PC-3 (cell line): ENCODE data around the gene CLRN3. TPM values are rescaled to one million over a fixed set of nuclear protein-coding genes. Genes with fewer than 3 reads are reported as not detected.

Experiments
- ATAC-seq: fragments of 200-7000 bp; cut with Tn5 transposase; 2 replicates; pipeline ENCODE4 v1.9.1; 2020; ENCODE audit warnings: mild to moderate bottlenecking, moderate library complexity
- BruUV-seq: library from RNA; stranded (reverse); fragments of 400-500 nt; replicated peaks from 2 replicates; lab custom pipeline; 2021; lab: Mats Ljungman, UMichigan
- CTCF ChIA-PET: fragments of 300-600 bp; sonication (Branson Sonifier 250); formaldehyde crosslinking; loops from one replicate; lab custom pipeline; 2022; ENCODE audit warnings: antibody characterized with exemption; lab: Charles Lee
- POLR2A ChIA-PET: fragments of 300-600 bp; sonication (Branson Sonifier 250); formaldehyde crosslinking; loops from one replicate; lab custom pipeline; 2022; ENCODE audit warnings: antibody characterized with exemption; ENCODE audit not compliant: unreplicated experiment; lab: Charles Lee
- DNase-seq: peaks from one replicate; pipeline ENCODE4 v3.0.0-alpha.2; 2015
- H2AFZ ChIP-seq: fragments of 300-600 bp; sonication (generic); 2 replicates; pipeline ENCODE4 v1.6.0; 2016; ENCODE audit warnings: antibody characterized with exemption, low read length
- H3F3A ChIP-seq: fragments of 300-600 bp; sonication (generic); one replicate; pipeline ENCODE4 v1.6.0; 2017; ENCODE audit warnings: antibody characterized with exemption, low read length, control low read depth, mild to moderate bottlenecking; ENCODE audit not compliant: unreplicated experiment
- H3K27ac ChIP-seq: fragments of 300-600 bp; sonication (generic); 2 replicates; pipeline ENCODE4 v1.5.1; 2016; ENCODE audit warnings: mild to moderate bottlenecking, low read length
- H3K27me3 ChIP-seq: fragments of 300-600 bp; sonication (generic); 2 replicates; pipeline ENCODE4 v1.6.1; 2016; ENCODE audit warnings: low read length, mixed read lengths
- H3K36me3 ChIP-seq: fragments of 300-600 bp; sonication (generic); 2 replicates; pipeline ENCODE4 v1.6.1; 2016; ENCODE audit warnings: low read depth, mixed run types, low read length, mixed read lengths
- H3K4me1 ChIP-seq: fragments of 300-600 bp; sonication (generic); 2 replicates; pipeline ENCODE4 v1.5.1; 2016; ENCODE audit warnings: low read length; ENCODE audit not compliant: insufficient read depth
- H3K4me2 ChIP-seq: fragments of 300-600 bp; sonication (generic); 2 replicates; pipeline ENCODE4 v1.6.0; 2016; ENCODE audit warnings: low read length
- H3K4me3 ChIP-seq: fragments of 300-600 bp; sonication (generic); 2 replicates; pipeline ENCODE4 v1.5.1; 2016; ENCODE audit warnings: mild to moderate bottlenecking, low read length, mixed read lengths
- H3K79me2 ChIP-seq: fragments of 300-600 bp; sonication (generic); 2 replicates; pipeline ENCODE4 v1.6.1; 2017; ENCODE audit warnings: low read length, mixed read lengths
- H3K9ac ChIP-seq: fragments of 300-600 bp; sonication (generic); 2 replicates; pipeline ENCODE4 v1.6.0; 2016; ENCODE audit warnings: mild to moderate bottlenecking, low read length
- H3K9me2 ChIP-seq: fragments of 300-600 bp; sonication (generic); replicated peaks from 2 replicates; pipeline ENCODE4 v1.6.1; 2016; ENCODE audit warnings: mixed run types, low read length, mixed read lengths
- H3K9me3 ChIP-seq: fragments of 300-600 bp; sonication (generic); 2 replicates; pipeline ENCODE4 v1.6.1; 2016; ENCODE audit warnings: low read length, mixed read lengths
- H4K20me1 ChIP-seq: fragments of 300-600 bp; sonication (generic); 2 replicates; pipeline ENCODE4 v1.6.1; 2016; ENCODE audit warnings: low read length, mixed read lengths
- CTCF ChIP-seq: fragments of 300-600 bp; sonication (generic); conservative IDR thresholded peaks from 2 replicates; pipeline ENCODE4 v1.5.1; 2017; ENCODE audit warnings: antibody characterized with exemption, low read depth, mild to moderate bottlenecking, low read length
- EZH2 ChIP-seq: fragments of 300-600 bp; sonication (generic); IDR thresholded peaks from one replicate; pipeline ENCODE4 v1.6.1; 2017; ENCODE audit warnings: antibody characterized with exemption, mild to moderate bottlenecking, low read length; ENCODE audit not compliant: unreplicated experiment
- EZH2phosphoT487 ChIP-seq: fragments of 300-600 bp; sonication (generic); IDR thresholded peaks from 2 replicates; pipeline ENCODE4 v1.6.1; 2018; ENCODE audit warnings: mild to moderate bottlenecking, antibody characterized with exemption, low read length, borderline replicate concordance
- intact Hi-C: fragments of 100-400 bp; cut with micrococcal nuclease; formaldehyde crosslinking; loops from 2 replicates; pipeline ENCODE4 v1.9.0; 2023
- total RNA-seq: library from RNA; depleted of rRNA; stranded (reverse); fragments of >200 nt; gene quantifications from 2 replicates; pipeline ENCODE4 v1.2.3, GENCODE V29; 2014

Gene CLRN3
- total RNA-seq, 1 experiment from 2014 or later: not detected

- Histone ChIP-seq H4K20me1 (no peaks in the 10 kb centered on the region), H3K27ac (no peak overlapping the region), H3K36me3 (no peaks in the 10 kb centered on the region), H3K27me3 (peaks cover 3% of the 10 kb centered on the region; the same call in 1 of the 2 replicates), H3K9me3 (no peaks in the 10 kb centered on the region), H3F3A (no peaks in the 10 kb centered on the region), H3K9ac (no peak overlapping the region), H3K4me1 (no peaks in the 10 kb centered on the region), H2AFZ (no peak overlapping the region), H3K9me2 (no peaks in the 10 kb centered on the region), H3K79me2 (no peaks in the 10 kb centered on the region), H3K4me3 (no peak overlapping the region), H3K4me2 (no peak overlapping the region)
- BruUV-seq: no TSS peak
- DNase-seq (no peak), ATAC-seq (no peak)
- ChIA-PET POLR2A (no interaction called here), CTCF (interaction anchor here (0.6 kb wide), 1 partner anchor 139 kb away, joined by 3 read pairs; no protein-coding TSS in a partner anchor)
- intact Hi-C loops: loop anchor here (2.0 kb wide), 1 partner anchor 140 kb away; no protein-coding TSS in a partner anchor
- TF ChIP-seq EZH2phosphoT487: no peak
- no peak for TF ChIP-seq CTCF
- TF ChIP-seq EZH2: no peak
Measured at GRCh38 chr10:127854769-127855590, 37.8 kb downstream of the CLRN3 start.

DNA sequence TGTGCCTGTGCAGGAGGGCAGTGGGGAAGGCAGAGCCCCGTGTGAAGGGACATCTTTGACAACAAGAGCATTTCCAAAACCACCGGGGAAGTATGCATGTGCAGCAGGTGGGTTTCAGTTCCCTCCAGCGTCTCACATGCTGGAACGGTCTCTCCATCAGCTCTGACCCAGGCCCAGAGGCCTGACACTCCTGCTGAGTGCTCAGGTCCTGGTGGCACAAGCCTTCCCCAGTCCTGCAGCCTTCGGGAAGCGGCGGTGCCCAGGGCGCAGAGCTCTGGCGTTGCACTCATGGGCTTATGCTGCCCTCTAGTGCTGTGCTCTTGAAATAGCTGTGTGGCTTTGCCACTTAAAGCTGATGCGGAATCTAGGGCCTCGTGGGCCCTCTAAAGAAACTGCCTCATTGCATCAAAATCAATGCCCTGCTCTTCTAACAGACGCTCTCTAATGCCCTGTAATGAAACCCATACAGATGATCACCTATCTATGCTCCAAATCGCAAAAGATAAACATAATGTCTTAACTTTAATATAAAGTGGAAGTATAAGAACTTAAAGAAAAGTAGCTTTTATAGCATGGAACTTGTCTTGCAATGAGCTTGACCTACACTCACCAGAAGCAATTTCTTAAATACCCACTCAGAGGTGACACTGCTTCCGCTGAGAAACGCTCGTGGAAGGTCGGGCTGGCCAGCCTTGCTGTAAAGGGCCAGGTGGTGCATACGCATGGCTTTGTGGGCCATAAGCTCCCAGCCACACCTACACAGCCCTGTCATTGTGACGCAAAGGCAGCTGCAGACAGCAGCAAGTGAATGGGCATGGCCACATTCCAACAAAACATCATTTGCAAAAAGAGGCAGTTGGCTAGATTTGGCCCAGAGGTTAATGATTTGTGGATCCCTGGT lies 38.6 kb downstream of the CLRN3 start:
- H3F3A ChIP-seq: no peaks in the 10 kb centered on the region
- H3K36me3 ChIP-seq: no peaks in the 10 kb centered on the region
- H3K9me3 ChIP-seq: no peaks in the 10 kb centered on the region
- no peak overlapping the region for H3K4me3 ChIP-seq
- no peak overlapping the region for H3K27ac ChIP-seq
- intact Hi-C loops: loop anchor here (2.0 kb wide), 1 partner anchor 139 kb away; no protein-coding TSS in a partner anchor
- H3K4me2 ChIP-seq: no peak overlapping the region
- no peaks in the 10 kb centered on the region for H4K20me1 ChIP-seq
- ChIA-PET POLR2A (no interaction called here), CTCF (interaction anchor here (0.6 kb wide), 1 partner anchor 138 kb away, joined by 3 read pairs; no protein-coding TSS in a partner anchor)
- H3K79me2 ChIP-seq: no peaks in the 10 kb centered on the region
- H3K9me2 ChIP-seq: no peaks in the 10 kb centered on the region
- H3K27me3 ChIP-seq: peaks cover 3% of the 10 kb centered on the region; the same call in 1 of the 2 replicates
- no TSS peak for BruUV-seq
- no peaks in the 10 kb centered on the region for H3K4me1 ChIP-seq
- TF ChIP-seq EZH2 (no peak), EZH2phosphoT487 (no peak), CTCF (peak; percentile 71)
- H3K9ac ChIP-seq: no peak overlapping the region
- no peak overlapping the region for H2AFZ ChIP-seq
- DNase-seq (peak; percentile 73), ATAC-seq (peak; percentile 89)
